ENCODE data around the gene NR1H2.
A peak's percentile ranks its signal among the peaks of the same experiment; 100 is the strongest.

The NR1H2 gene

GRCh38 chr19:50422397-50423278 lies 46.4 kb downstream of the NR1H2 start:
- no peak for DNase-seq (ENCODE audit: low read depth in 2 of 2)

- no peak for DNase-seq (ENCODE audit: low read depth in 2 of 2)
Observed at GRCh38 chr19:50423279-50424113, 47.2 kb downstream of the NR1H2 start.

- no peak for DNase-seq (ENCODE audit: low read depth in 2 of 2)
Observed at GRCh38 chr19:50425581-50425980, 49.3 kb downstream of the NR1H2 start.

GRCh38 chr19:50427318-50427925 lies 51.2 kb downstream of the NR1H2 start:
- DNase-seq (ENCODE audit: low read depth in 2 of 2): no peak

GRCh38 chr19:50427997-50428425 lies 51.8 kb downstream of the NR1H2 start:
- peak in 1 of 2 donors; percentile 14 for DNase-seq (ENCODE audit: low read depth in 2 of 2)

- DNase-seq (ENCODE audit: low read depth in 2 of 2): no peak
Observed at GRCh38 chr19:50428772-50429463, 52.7 kb downstream of the NR1H2 start.

GRCh38 chr19:50430888-50431342 lies 54.7 kb downstream of the NR1H2 start:
- DNase-seq (ENCODE audit: low read depth in 2 of 2): no peak

DNA sequence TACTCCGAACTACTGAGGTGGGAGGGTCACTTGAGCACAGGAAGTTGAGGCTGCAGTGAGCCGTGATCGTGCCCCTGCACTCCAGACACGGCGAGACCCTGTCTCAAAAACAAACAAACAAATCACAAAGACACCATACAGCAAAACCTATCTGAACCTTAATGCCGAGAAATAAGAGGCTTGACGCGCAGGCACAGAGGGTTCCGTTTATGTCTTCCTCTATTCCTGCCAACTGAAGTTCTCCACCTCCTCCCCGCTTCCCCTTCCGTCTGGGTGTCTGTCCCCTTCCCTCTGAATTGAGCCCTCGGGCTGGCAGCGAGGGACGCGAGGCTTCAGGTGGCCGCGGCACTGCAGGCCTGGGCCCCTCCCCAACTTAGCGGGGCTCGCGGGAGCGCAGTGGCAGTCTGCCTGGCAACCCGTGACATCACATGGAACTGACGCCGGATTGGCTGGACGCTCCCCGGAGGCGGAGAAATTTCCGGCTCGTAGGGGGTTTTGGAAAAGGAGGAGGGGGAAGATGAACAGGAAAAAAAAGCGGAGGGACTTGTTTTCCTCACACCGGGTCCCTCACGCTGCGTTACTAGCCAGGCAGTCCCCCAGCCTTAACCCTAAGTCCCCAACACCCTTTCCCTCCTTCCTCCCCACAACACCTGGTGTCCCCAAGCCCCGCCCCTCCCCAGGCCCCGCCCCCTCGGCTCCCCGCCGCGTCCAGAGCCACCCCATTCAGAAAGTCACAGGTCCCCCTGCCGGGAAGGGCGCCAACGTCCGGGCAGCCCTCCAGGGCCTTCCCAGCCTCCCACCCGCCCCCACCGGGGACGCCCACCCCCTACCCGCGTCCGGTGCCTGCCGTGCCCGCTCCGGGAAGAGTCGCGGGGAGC lies 55.3 kb downstream of the NR1H2 start:
- peak; percentile 69 to 87 for DNase-seq (ENCODE audit: low read depth in 2 of 2)

DNA sequence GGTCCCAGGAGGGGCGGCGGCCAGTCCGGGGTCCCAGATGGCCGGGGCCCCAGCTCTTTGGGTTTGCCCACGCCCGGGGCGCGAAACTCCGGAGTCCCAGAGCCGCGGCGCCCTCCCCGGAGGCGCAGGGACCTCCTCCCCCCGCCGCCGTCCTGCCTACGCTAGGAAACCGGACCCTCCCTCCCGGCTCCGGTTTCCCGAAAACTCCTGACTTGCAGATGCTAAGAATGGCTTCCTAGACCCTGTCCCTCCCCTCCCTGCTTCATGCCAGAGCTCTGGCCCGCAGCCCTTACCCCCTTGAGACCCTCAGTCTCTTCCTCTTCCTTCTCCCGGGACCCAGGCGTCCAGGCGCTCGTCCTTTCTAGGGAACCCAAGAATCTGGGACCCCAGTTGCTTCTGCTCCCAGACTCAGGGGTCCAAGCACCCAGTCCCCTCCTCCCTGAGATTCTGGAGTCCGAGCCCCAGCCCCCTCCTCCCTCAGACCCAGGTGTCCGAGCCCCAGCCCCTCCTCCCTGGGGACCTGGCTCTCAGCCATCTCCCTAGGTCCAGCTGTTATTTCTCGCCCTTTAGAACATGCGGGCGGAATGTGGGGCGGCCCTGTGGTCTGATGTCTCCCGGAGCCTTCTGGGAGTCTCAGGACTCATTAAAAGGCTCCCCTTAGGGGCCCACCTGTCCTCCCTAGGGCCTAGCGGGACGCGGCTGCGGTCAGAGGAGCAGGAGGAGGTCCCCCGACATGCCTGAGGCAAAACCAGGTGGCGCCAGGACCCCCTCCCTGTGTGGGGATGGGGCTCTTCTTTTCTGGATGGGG lies 56.2 kb downstream of the NR1H2 start, which contains the start of gene MYBPC2:
Gene MYBPC2, plus strand, starts transcription at position 672 of the 808 bp plus-strand sequence. Its CDS starts 62 bp downstream, at position 734.
- no peak for DNase-seq (ENCODE audit: low read depth in 2 of 2)
